ENCODE results near the gene LCORL. TPM values are rescaled to one million over a fixed set of nuclear protein-coding genes. Genes with fewer than 3 reads are reported as not detected.
"Not testable (repeated sequence)": the region's sequence is repeated elsewhere in the genome, so short reads cannot be mapped to it uniquely, and the experiment has no call there.

Gene LCORL
- total RNA-seq, 1 donor from 2014 or later, result 5.3 TPM

DNA sequence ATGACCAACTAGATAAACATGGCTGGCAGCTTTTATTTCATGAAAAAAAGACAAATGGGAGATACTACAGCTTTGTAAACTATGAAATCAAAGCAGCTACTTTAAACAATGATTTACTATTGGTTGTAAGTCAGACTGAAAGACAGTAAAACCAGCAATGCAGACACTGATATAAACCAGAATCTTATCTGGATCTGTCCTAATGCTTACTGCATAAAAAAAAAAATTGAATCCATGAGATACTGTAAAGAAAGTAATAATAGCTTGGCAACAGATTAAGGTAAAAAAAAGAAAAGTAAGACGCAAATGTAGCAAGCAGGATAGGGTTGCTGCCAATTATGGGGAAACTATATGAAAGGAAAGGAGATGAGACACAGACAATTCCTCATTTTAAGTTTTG is 7.3 kb downstream of the LCORL start:
- Histone ChIP-seq H3K27ac (replicated peaks) (no peak overlapping the region), H3K4me1 (peaks cover 25% of the 10 kb centered on the region), H3K36me3 (no peaks in the 10 kb centered on the region), H3K27me3 (ENCODE audit: low read depth) (no peaks in the 10 kb centered on the region), H3K4me3 (no peak overlapping the region), H3K9me3 (replicated peaks) (no peaks in the 10 kb centered on the region)
- no peak for DNase-seq
- TF ChIP-seq, protein P1, sequence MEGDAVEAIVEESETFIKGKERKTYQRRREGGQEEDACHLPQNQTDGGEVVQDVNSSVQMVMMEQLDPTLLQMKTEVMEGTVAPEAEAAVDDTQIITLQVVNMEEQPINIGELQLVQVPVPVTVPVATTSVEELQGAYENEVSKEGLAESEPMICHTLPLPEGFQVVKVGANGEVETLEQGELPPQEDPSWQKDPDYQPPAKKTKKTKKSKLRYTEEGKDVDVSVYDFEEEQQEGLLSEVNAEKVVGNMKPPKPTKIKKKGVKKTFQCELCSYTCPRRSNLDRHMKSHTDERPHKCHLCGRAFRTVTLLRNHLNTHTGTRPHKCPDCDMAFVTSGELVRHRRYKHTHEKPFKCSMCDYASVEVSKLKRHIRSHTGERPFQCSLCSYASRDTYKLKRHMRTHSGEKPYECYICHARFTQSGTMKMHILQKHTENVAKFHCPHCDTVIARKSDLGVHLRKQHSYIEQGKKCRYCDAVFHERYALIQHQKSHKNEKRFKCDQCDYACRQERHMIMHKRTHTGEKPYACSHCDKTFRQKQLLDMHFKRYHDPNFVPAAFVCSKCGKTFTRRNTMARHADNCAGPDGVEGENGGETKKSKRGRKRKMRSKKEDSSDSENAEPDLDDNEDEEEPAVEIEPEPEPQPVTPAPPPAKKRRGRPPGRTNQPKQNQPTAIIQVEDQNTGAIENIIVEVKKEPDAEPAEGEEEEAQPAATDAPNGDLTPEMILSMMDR (IDR thresholded peaks at IDR 0.05; ENCODE audit: borderline replicate concordance), result no peak
- intact Hi-C loops (cut with micrococcal nuclease), result no loop called here

DNA sequence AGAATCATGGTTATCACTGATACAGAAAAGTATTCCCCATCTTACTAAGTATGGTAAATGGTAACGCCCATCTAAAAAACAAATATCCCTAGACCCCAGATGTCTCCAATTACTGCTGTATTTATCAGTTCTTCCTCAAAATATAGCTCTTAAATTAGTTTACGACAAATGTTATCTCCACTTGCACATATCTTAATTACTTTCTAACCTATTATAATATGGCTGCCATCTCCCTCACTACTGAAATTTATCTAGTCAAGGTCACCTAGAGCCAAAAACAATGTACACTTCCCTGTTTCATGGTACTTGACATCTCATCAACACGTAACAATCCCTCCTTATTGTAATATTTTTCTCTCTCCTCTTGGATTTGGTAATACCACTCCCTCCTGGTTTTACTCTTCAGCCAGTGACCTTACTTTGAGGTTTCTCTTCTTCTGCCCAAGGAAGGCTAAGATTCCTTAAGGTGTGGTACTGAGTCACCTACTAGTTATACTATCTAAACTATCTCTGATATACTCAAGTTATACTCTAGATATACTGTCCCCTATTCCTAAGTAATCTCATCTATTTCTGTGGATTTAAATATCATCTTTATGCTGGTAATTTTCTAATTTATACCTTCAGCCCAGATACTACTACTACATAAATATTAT is 8.6 kb downstream of the LCORL start:
- intact Hi-C loops (cut with micrococcal nuclease), result no loop called here
- Histone ChIP-seq H3K9me3 (replicated peaks) (no peaks in the 10 kb centered on the region), H3K27me3 (ENCODE audit: low read depth) (no peaks in the 10 kb centered on the region), H3K27ac (replicated peaks) (no peak overlapping the region), H3K4me3 (no peak overlapping the region), H3K4me1 (peaks cover 23% of the 10 kb centered on the region), H3K36me3 (no peaks in the 10 kb centered on the region)
- TF ChIP-seq, protein P1 (IDR thresholded peaks at IDR 0.05; ENCODE audit: borderline replicate concordance), result no peak
- no peak for DNase-seq

DNA sequence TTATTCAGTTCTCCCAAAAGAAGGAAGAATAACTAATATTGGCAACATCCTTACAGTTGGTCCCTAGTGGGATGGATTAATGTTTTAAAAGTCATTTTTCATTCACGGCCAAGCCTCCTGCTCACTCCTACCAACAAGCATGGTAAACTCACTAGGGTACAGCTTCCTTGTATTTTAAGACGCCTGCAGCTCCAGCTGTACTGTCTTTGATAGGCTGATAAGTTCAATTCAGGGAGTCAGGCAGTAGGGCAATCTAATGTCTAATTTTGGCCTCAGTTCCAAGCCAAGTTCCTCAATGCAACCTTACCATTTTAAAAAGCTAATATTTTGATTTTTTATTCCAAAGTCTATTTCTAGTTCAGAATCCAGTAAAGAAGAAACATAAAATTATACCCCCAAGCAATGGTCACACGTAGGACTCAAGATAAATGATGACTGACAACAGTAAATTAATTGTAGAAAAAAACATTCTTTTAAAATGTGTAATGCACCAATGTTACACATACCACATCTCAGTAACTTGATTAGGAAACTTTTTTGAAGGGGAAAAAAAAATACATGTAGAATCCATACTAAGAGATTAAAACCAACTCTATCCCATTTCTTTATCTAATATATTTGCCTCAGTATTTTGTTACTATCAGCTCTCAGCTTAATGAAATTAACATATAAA is 9.3 kb downstream of the LCORL start:
- intact Hi-C loops (cut with micrococcal nuclease), result no loop called here
- Histone ChIP-seq H3K27me3 (ENCODE audit: low read depth) (no peaks in the 10 kb centered on the region), H3K27ac (replicated peaks) (no peak overlapping the region), H3K4me1 (peaks cover 23% of the 10 kb centered on the region), H3K36me3 (no peaks in the 10 kb centered on the region), H3K4me3 (no peak overlapping the region), H3K9me3 (replicated peaks) (no peaks in the 10 kb centered on the region)
- TF ChIP-seq, protein P1 (IDR thresholded peaks at IDR 0.05; ENCODE audit: borderline replicate concordance), result no peak
- DNase-seq, result no peak

DNA sequence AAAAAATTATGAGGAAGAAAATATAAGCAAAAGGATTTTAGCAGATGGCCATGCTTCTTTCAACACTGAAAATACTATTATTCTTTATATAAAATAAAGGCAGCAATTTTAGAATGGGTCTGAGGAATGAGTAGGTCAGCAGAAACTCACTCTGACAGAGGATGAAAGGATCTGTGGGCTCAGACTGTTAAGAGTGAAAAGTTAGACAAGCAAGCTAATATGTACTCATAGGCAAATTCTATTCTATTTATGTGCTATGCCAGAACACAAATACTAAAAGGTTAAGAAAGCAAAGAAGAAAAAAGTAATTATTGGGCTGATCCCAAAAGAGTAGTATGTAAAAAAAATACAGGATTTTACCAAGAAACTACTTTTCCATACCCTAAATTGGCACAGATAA is 13.9 kb downstream of the LCORL start:
- Histone ChIP-seq H3K36me3 (no peaks in the 10 kb centered on the region), H3K4me1 (peaks cover 16% of the 10 kb centered on the region), H3K4me3 (no peak overlapping the region), H3K9me3 (replicated peaks) (no peaks in the 10 kb centered on the region), H3K27ac (replicated peaks) (no peak overlapping the region), H3K27me3 (ENCODE audit: low read depth) (no peaks in the 10 kb centered on the region)
- DNase-seq, result no peak
- intact Hi-C loops (cut with micrococcal nuclease), result no loop called here
- TF ChIP-seq, protein P1 (IDR thresholded peaks at IDR 0.05; ENCODE audit: borderline replicate concordance), result no peak

DNA sequence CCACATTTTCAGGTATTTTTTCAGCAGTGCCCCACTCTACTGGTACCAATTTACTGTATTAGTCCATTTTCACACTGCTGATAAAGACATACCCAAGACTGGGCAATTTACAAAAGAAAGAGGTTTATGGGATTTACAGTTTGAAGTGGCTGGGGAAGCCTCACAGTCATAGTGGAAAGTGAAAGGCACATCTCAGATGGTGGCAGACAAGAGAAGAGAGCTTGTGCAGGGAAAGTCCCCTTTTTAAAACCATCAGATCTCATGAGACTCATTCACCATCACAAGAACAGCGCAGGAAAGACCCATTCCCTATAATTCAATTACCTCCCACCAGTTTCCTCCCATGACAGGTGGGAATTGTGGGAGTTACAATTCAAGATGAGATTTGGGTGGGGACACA is 15.1 kb downstream of the LCORL start:
- H3K9me3 ChIP-seq (replicated peaks); H3K4me1 ChIP-seq; H3K27ac ChIP-seq (replicated peaks); H3K27me3 ChIP-seq (ENCODE audit: low read depth); intact Hi-C loops (cut with micrococcal nuclease); H3K36me3 ChIP-seq; DNase-seq; H3K4me3 ChIP-seq: not testable (repeated sequence)

- H3K27me3 ChIP-seq (ENCODE audit: low read depth), result no peaks in the 10 kb centered on the region
- H3K36me3 ChIP-seq, result no peaks in the 10 kb centered on the region
- TF ChIP-seq, protein P1 (IDR thresholded peaks at IDR 0.05; ENCODE audit: borderline replicate concordance), result no peak
- no peaks in the 10 kb centered on the region for H3K9me3 ChIP-seq (replicated peaks)
- intact Hi-C loops (cut with micrococcal nuclease), result no loop called here
- peaks cover 6% of the 10 kb centered on the region for H3K4me1 ChIP-seq
- H3K27ac ChIP-seq (replicated peaks), result no peak overlapping the region
- no peak for DNase-seq
- H3K4me3 ChIP-seq, result no peak overlapping the region
Observed at GRCh38 chr4:17997129-17997528, 24.4 kb downstream of the LCORL start.

Data from left ventricle myocardium inferior (tissue), 1 donor.